GM19468 (cell line): ENCODE results near the gene IGSF3.

Experiments used
- ATAC-seq: cut with Tn5 transposase; IDR thresholded peaks from one replicate; pipeline ENCODE4 v1.9.1; 2021; ENCODE audit warnings: mild to moderate bottlenecking, moderate library complexity, moderate number of reproducible peaks; ENCODE audit not compliant: unreplicated experiment; ENCODE audit errors: extremely low read depth

The IGSF3 gene

GRCh38 chr1:116538544-116538943 lies 129.0 kb downstream of the IGSF3 start:
- peak; percentile 58 for ATAC-seq

- ATAC-seq = no peak
These were observed 129.6 kb downstream of the IGSF3 start for GRCh38 chr1:116537898-116538297.

- no peak for ATAC-seq
These were observed 130.3 kb downstream of the IGSF3 start for GRCh38 chr1:116537040-116537831.

- no peak for ATAC-seq
These were observed 133.4 kb downstream of the IGSF3 start for GRCh38 chr1:116534014-116534739.

- ATAC-seq = no peak
These were observed 134.1 kb downstream of the IGSF3 start for GRCh38 chr1:116533429-116533820.

- ATAC-seq = no peak
These were observed 134.7 kb downstream of the IGSF3 start for GRCh38 chr1:116532671-116533428.

- ATAC-seq = no peak
These were observed 135.6 kb downstream of the IGSF3 start for GRCh38 chr1:116531917-116532316.

- no peak for ATAC-seq
These were observed 137.9 kb downstream of the IGSF3 start for GRCh38 chr1:116529681-116530080.

- no peak for ATAC-seq
These were observed 138.3 kb downstream of the IGSF3 start for GRCh38 chr1:116529199-116529631.

- ATAC-seq = no peak
These were observed 139.0 kb downstream of the IGSF3 start for GRCh38 chr1:116528329-116529083.

GRCh38 chr1:116525440-116525839 lies 142.1 kb downstream of the IGSF3 start:
- no peak for ATAC-seq
